Measurements from ENCODE around the gene KCNH5. TPM values are rescaled to one million over a fixed set of nuclear protein-coding genes. Genes with fewer than 3 reads are reported as not detected.

The KCNH5 gene
- total and polyA plus RNA-seq, 2 of the 13 experiments (the other 11 are each of a cell fraction or from before 2014, with no cell fraction given): not detected

DNA sequence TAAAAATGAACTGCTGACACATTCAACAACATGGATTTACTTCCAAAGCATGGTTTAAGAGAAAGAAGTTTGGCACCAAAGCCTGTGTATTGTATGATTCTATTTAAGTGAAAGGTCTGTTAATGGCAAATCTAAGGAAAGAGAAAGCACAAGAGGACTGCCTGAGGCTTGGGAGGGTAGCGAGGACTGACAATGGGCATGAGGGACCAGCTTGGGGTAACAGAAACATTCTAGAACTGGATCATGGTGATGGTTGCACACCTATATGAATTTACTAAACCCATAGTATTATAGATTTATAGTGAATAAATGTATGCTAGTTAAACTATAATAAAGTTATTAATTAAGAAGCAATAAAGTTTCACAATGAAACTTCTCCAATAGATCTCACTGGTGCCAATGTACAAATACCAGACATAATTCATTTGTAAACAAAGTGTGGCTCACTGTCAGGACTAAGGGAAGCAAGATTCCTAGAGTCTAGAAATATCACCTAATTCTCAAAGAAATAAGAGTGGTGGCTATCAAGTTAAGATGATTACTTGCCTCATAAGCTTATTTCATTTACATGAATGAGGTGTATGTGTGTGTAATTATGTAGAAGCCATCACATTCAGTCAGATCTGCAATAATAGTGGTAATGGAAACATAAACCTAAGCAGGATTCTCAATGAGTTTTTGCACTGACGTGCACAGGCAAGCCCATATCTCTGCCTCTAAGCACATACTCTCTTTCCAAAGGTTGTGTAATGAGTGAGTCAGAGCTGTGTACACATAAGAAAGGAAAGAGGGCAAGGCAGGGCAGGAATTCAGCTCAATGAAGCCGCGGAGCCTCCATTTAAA is 353.4 kb downstream of the KCNH5 start (continued):
- TF ChIP-seq ZNF883 (CRISPR knock-in tag; IDR thresholded peaks at IDR 0.05; ENCODE audit: not compliant biosample characterization) (no peak), ZNF605 (CRISPR knock-in tag; IDR thresholded peaks at IDR 0.05) (no peak), SIN3A (IDR thresholded peaks at IDR 0.05; ENCODE audit: borderline replicate concordance, low read depth, low read length) (no peak), JUNB (CRISPR knock-in tag; IDR thresholded peaks at IDR 0.05; ENCODE audit: borderline replicate concordance) (peak; percentile 99), HOXD1 (CRISPR knock-in tag; IDR thresholded peaks at IDR 0.05) (no peak), ZNF709 (CRISPR knock-in tag; IDR thresholded peaks at IDR 0.05) (no peak), CHD4 (IDR thresholded peaks at IDR 0.05; ENCODE audit: borderline replicate concordance, low read length) (peak; percentile 57; the same call in 1 of the 2 replicates), ZNF564 (CRISPR knock-in tag; IDR thresholded peaks at IDR 0.05) (no peak; the same call in 1 of the 2 replicates), PTBP1 (IDR thresholded peaks at IDR 0.05; ENCODE audit: low read depth, low read length, poor library complexity, severe bottlenecking) (no peak), TRIM24 (CRISPR knock-in tag; IDR thresholded peaks at IDR 0.05) (no peak), ZNF451 (CRISPR knock-in tag; IDR thresholded peaks at IDR 0.05) (no peak), ZFP1 (CRISPR knock-in tag; IDR thresholded peaks at IDR 0.05) (no peak; the same call in 1 of the 2 replicates)
- TF ChIP-seq, protein P1, sequence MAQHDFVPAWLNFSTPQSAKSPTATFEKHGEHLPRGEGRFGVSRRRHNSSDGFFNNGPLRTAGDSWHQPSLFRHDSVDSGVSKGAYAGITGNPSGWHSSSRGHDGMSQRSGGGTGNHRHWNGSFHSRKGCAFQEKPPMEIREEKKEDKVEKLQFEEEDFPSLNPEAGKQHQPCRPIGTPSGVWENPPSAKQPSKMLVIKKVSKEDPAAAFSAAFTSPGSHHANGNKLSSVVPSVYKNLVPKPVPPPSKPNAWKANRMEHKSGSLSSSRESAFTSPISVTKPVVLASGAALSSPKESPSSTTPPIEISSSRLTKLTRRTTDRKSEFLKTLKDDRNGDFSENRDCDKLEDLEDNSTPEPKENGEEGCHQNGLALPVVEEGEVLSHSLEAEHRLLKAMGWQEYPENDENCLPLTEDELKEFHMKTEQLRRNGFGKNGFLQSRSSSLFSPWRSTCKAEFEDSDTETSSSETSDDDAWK (CRISPR knock-in tag; IDR thresholded peaks at IDR 0.05): no peak
- TF ChIP-seq, protein P2, sequence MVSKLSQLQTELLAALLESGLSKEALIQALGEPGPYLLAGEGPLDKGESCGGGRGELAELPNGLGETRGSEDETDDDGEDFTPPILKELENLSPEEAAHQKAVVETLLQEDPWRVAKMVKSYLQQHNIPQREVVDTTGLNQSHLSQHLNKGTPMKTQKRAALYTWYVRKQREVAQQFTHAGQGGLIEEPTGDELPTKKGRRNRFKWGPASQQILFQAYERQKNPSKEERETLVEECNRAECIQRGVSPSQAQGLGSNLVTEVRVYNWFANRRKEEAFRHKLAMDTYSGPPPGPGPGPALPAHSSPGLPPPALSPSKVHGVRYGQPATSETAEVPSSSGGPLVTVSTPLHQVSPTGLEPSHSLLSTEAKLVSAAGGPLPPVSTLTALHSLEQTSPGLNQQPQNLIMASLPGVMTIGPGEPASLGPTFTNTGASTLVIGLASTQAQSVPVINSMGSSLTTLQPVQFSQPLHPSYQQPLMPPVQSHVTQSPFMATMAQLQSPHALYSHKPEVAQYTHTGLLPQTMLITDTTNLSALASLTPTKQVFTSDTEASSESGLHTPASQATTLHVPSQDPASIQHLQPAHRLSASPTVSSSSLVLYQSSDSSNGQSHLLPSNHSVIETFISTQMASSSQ (IDR thresholded peaks at IDR 0.05; ENCODE audit: low read depth): 0 out of 2 replicates have a peak, but pooled peaks have one; percentile 24
- TF ChIP-seq, protein P2 (CRISPR knock-in tag; IDR thresholded peaks at IDR 0.05; ENCODE audit: borderline replicate concordance): peak; percentile 64; the same call in 1 of the 2 replicates
- TF ChIP-seq, protein P3, sequence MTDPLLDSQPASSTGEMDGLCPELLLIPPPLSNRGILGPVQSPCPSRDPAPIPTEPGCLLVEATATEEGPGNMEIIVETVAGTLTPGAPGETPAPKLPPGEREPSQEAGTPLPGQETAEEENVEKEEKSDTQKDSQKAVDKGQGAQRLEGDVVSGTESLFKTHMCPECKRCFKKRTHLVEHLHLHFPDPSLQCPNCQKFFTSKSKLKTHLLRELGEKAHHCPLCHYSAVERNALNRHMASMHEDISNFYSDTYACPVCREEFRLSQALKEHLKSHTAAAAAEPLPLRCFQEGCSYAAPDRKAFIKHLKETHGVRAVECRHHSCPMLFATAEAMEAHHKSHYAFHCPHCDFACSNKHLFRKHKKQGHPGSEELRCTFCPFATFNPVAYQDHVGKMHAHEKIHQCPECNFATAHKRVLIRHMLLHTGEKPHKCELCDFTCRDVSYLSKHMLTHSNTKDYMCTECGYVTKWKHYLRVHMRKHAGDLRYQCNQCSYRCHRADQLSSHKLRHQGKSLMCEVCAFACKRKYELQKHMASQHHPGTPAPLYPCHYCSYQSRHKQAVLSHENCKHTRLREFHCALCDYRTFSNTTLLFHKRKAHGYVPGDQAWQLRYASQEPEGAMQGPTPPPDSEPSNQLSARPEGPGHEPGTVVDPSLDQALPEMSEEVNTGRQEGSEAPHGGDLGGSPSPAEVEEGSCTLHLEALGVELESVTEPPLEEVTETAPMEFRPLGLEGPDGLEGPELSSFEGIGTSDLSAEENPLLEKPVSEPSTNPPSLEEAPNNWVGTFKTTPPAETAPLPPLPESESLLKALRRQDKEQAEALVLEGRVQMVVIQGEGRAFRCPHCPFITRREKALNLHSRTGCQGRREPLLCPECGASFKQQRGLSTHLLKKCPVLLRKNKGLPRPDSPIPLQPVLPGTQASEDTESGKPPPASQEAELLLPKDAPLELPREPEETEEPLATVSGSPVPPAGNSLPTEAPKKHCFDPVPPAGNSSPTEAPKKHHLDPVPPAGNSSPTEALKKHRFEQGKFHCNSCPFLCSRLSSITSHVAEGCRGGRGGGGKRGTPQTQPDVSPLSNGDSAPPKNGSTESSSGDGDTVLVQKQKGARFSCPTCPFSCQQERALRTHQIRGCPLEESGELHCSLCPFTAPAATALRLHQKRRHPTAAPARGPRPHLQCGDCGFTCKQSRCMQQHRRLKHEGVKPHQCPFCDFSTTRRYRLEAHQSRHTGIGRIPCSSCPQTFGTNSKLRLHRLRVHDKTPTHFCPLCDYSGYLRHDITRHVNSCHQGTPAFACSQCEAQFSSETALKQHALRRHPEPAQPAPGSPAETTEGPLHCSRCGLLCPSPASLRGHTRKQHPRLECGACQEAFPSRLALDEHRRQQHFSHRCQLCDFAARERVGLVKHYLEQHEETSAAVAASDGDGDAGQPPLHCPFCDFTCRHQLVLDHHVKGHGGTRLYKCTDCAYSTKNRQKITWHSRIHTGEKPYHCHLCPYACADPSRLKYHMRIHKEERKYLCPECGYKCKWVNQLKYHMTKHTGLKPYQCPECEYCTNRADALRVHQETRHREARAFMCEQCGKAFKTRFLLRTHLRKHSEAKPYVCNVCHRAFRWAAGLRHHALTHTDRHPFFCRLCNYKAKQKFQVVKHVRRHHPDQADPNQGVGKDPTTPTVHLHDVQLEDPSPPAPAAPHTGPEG (CRISPR knock-in tag; IDR thresholded peaks at IDR 0.05): no peak
- TF ChIP-seq, protein P4, sequence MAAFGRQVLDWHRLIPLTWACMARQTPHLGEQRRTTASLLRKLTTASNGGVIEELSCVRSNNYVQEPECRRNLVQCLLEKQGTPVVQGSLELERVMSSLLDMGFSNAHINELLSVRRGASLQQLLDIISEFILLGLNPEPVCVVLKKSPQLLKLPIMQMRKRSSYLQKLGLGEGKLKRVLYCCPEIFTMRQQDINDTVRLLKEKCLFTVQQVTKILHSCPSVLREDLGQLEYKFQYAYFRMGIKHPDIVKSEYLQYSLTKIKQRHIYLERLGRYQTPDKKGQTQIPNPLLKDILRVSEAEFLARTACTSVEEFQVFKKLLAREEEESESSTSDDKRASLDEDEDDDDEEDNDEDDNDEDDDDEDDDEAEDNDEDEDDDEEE (CRISPR knock-in tag; IDR thresholded peaks at IDR 0.05): no peak
